Measurements from ENCODE around the gene FBXW8. TPM values are rescaled to one million over a fixed set of nuclear protein-coding genes. Genes with fewer than 3 reads are reported as not detected.
"Not testable (repeated sequence)": the region's sequence is repeated elsewhere in the genome, so short reads cannot be mapped to it uniquely, and the experiment has no call there.

Gene FBXW8
- total RNA-seq, 8 experiments from 2014 or later, result 8.1 to 18.7 (median 12.2) TPM

- ATAC-seq (replicated peaks in 6 of 8); H3K4me3 ChIP-seq; H3K27ac ChIP-seq; in situ Hi-C loops (cut with MboI; ENCODE audit: low pct_unique_long_range_greater_than_20kb in 2 of 9, low sequenced_read_pairs in 9 of 9, unreplicated experiment in 9 of 9): not testable (repeated sequence)
- peaks cover 18 to 37% of the 10 kb centered on the region in 2 donors for H3K4me1 ChIP-seq (replicated peaks in 1 of 2)
- 69 to 100% (median 87%) methylated on average over 1 to 3 of the region's 8 CpGs; no CpG with 5 or more reads in 4 of the 10 experiments for WGBS, 10 experiments
Measured at GRCh38 chr12:117057626-117058025, 146.9 kb downstream of the FBXW8 start.

- no peak overlapping the region for H3K4me3 ChIP-seq
- 0 to 96% (median 82%) methylated on average over 1 to 2 of the region's 3 CpGs; no CpG with 5 or more reads in 1 of the 10 experiments for whole genome bisulfite sequencing, 10 experiments
- no peak overlapping the region for H3K27ac ChIP-seq
- ATAC-seq (replicated peaks in 6 of 8), result peak in 1 of 8 experiments; percentile 55
- in situ Hi-C loops (cut with MboI; ENCODE audit: low pct_unique_long_range_greater_than_20kb in 2 of 9, low sequenced_read_pairs in 9 of 9, unreplicated experiment in 9 of 9), result no loop called here
- H3K4me1 ChIP-seq (replicated peaks in 1 of 2), result peaks cover 13 to 30% of the 10 kb centered on the region in 2 donors
Measured at GRCh38 chr12:117058442-117059072, 147.8 kb downstream of the FBXW8 start.

GRCh38 chr12:117059156-117059555 is 148.4 kb downstream of the FBXW8 start:
- in situ Hi-C loops (cut with MboI; ENCODE audit: low pct_unique_long_range_greater_than_20kb in 2 of 9, low sequenced_read_pairs in 9 of 9, unreplicated experiment in 9 of 9), result no loop called here
- 44 to 100% (median 77%) methylated on average over 1 to 5 of the region's 8 CpGs; no CpG with 5 or more reads in 3 of the 10 experiments for WGBS, 10 experiments
- H3K4me3 ChIP-seq, result no peak overlapping the region
- H3K4me1 ChIP-seq (replicated peaks in 1 of 2), result peaks cover 13 to 30% of the 10 kb centered on the region in 2 donors
- ATAC-seq (replicated peaks in 6 of 8), result no peak
- H3K27ac ChIP-seq, result no peak overlapping the region

GRCh38 chr12:117060246-117060928 is 149.6 kb downstream of the FBXW8 start:
- H3K27ac ChIP-seq, result peak overlapping the region; percentile 24 to 85
- no peak overlapping the region for H3K4me3 ChIP-seq
- peak; percentile 52 to 98 (median 97) for ATAC-seq (replicated peaks in 6 of 8)

GRCh38 chr12:117060929-117061305 is 150.2 kb downstream of the FBXW8 start:
- WGBS, 10 experiments, result 44 to 95% (median 85%) methylated on average over 3 to 7 of the region's 8 CpGs; no CpG with 5 or more reads in 5 of the 10 experiments
- peak overlapping the region; percentile 24 to 85 for H3K27ac ChIP-seq
- ATAC-seq (replicated peaks in 6 of 8), result no peak
- no peak overlapping the region for H3K4me3 ChIP-seq
- H3K4me1 ChIP-seq (replicated peaks in 1 of 2), result peaks cover 13 to 30% of the 10 kb centered on the region in 2 donors
- in situ Hi-C loops (cut with MboI; ENCODE audit: low pct_unique_long_range_greater_than_20kb in 2 of 9, low sequenced_read_pairs in 9 of 9, unreplicated experiment in 9 of 9), result no loop called here

More at GRCh38 chr12:117060246-117060928, 149.6 kb downstream of the FBXW8 start:
- 0 to 63% (median 31%) methylated on average over 1 to 11 of the region's 21 CpGs; no CpG with 5 or more reads in 4 of the 10 experiments for WGBS, 10 experiments
- peaks cover 13 to 30% of the 10 kb centered on the region in 2 donors for H3K4me1 ChIP-seq (replicated peaks in 1 of 2)
- in situ Hi-C loops (cut with MboI; ENCODE audit: low pct_unique_long_range_greater_than_20kb in 2 of 9, low sequenced_read_pairs in 9 of 9, unreplicated experiment in 9 of 9), result no loop called here

GRCh38 chr12:117061555-117062079 is 150.9 kb downstream of the FBXW8 start:
- no peak overlapping the region for H3K4me3 ChIP-seq
- 60 to 100% (median 94%) methylated on average over 1 to 4 of the region's 4 CpGs; no CpG with 5 or more reads in 4 of the 10 experiments for WGBS, 10 experiments
- no peak for ATAC-seq (replicated peaks in 6 of 8)
- peaks cover 13 to 30% of the 10 kb centered on the region in 2 donors for H3K4me1 ChIP-seq (replicated peaks in 1 of 2)
- no peak overlapping the region for H3K27ac ChIP-seq
- in situ Hi-C loops (cut with MboI; ENCODE audit: low pct_unique_long_range_greater_than_20kb in 2 of 9, low sequenced_read_pairs in 9 of 9, unreplicated experiment in 9 of 9), result no loop called here

GRCh38 chr12:117063162-117063911 is 152.6 kb downstream of the FBXW8 start:
- Histone ChIP-seq H3K27ac (no peak overlapping the region), H3K4me1 (replicated peaks in 1 of 2) (peaks cover 13 to 30% of the 10 kb centered on the region in 2 donors), H3K4me3 (no peak overlapping the region)
- 50 to 87% (median 70%) methylated on average over 2 to 7 of the region's 16 CpGs; no CpG with 5 or more reads in 5 of the 10 experiments for WGBS, 10 experiments
- in situ Hi-C loops (cut with MboI; ENCODE audit: low pct_unique_long_range_greater_than_20kb in 2 of 9, low sequenced_read_pairs in 9 of 9, unreplicated experiment in 9 of 9), result no loop called here
- no peak for ATAC-seq (replicated peaks in 6 of 8)

GRCh38 chr12:117064049-117064448 is 153.3 kb downstream of the FBXW8 start:
- Histone ChIP-seq H3K4me1 (replicated peaks in 1 of 2) (peaks cover 13 to 26% of the 10 kb centered on the region in 2 donors), H3K27ac (no peak overlapping the region), H3K4me3 (no peak overlapping the region)
- 40 to 96% (median 80%) methylated on average over 2 to 5 of the region's 7 CpGs; no CpG with 5 or more reads in 5 of the 10 experiments for WGBS, 10 experiments
- no peak for ATAC-seq (replicated peaks in 6 of 8)
- in situ Hi-C loops (cut with MboI; ENCODE audit: low pct_unique_long_range_greater_than_20kb in 2 of 9, low sequenced_read_pairs in 9 of 9, unreplicated experiment in 9 of 9), result no loop called here

GRCh38 chr12:117064596-117064995 is 153.8 kb downstream of the FBXW8 start:
- WGBS, 10 experiments, result 63 to 83% (median 80%) methylated on average over 2 of the region's 2 CpGs; no CpG with 5 or more reads in 7 of the 10 experiments
- in situ Hi-C loops (cut with MboI; ENCODE audit: low pct_unique_long_range_greater_than_20kb in 2 of 9, low sequenced_read_pairs in 9 of 9, unreplicated experiment in 9 of 9), result no loop called here
- ATAC-seq (replicated peaks in 6 of 8), result no peak
- no peak overlapping the region for H3K27ac ChIP-seq
- H3K4me3 ChIP-seq, result no peak overlapping the region
- H3K4me1 ChIP-seq (replicated peaks in 1 of 2), result peaks cover 13 to 21% of the 10 kb centered on the region in 2 donors

- H3K27ac ChIP-seq, result no peak overlapping the region
Measured at GRCh38 chr12:117067016-117067415, 156.3 kb downstream of the FBXW8 start.

GRCh38 chr12:117067638-117068037 is 156.9 kb downstream of the FBXW8 start:
- H3K4me1 ChIP-seq (replicated peaks in 1 of 2), result no peaks in the 10 kb centered on the region
- no peak overlapping the region for H3K4me3 ChIP-seq
- in situ Hi-C loops (cut with MboI; ENCODE audit: low pct_unique_long_range_greater_than_20kb in 2 of 9, low sequenced_read_pairs in 9 of 9, unreplicated experiment in 9 of 9), result no loop called here
- 0 to 88% (median 40%) methylated on average over 1 to 3 of the region's 3 CpGs; no CpG with 5 or more reads in 4 of the 10 experiments for WGBS, 10 experiments
- no peak for ATAC-seq (replicated peaks in 6 of 8)
- H3K27ac ChIP-seq, result no peak overlapping the region

More at GRCh38 chr12:117067016-117067415, 156.3 kb downstream of the FBXW8 start:
- no peak for ATAC-seq (replicated peaks in 6 of 8)
- peaks cover 0 to 2% of the 10 kb centered on the region in 2 donors for H3K4me1 ChIP-seq (replicated peaks in 1 of 2)
- 42 to 90% (median 80%) methylated on average over 2 to 6 of the region's 10 CpGs; no CpG with 5 or more reads in 5 of the 10 experiments for WGBS, 10 experiments
- H3K4me3 ChIP-seq, result no peak overlapping the region
- in situ Hi-C loops (cut with MboI; ENCODE audit: low pct_unique_long_range_greater_than_20kb in 2 of 9, low sequenced_read_pairs in 9 of 9, unreplicated experiment in 9 of 9), result no loop called here

- no peak for ATAC-seq (replicated peaks in 6 of 8)
- no peak overlapping the region for H3K4me3 ChIP-seq
- in situ Hi-C loops (cut with MboI; ENCODE audit: low pct_unique_long_range_greater_than_20kb in 2 of 9, low sequenced_read_pairs in 9 of 9, unreplicated experiment in 9 of 9), result no loop called here
- WGBS, 10 experiments, result 0 to 92% (median 77%) methylated on average over 1 to 7 of the region's 8 CpGs
- no peaks in the 10 kb centered on the region for H3K4me1 ChIP-seq (replicated peaks in 1 of 2)
- H3K27ac ChIP-seq, result no peak overlapping the region
Measured at GRCh38 chr12:117068492-117068891, 157.7 kb downstream of the FBXW8 start.
